Natural killer cell (primary cell): Measurements from ENCODE around the gene TMEM200B. TPM values are rescaled to one million over a fixed set of nuclear protein-coding genes. Genes with fewer than 3 reads are reported as not detected.

Source experiments
- ATAC-seq, 3 donors: fragments of 150-1000 bp in 2 of 3; fragments of 200-7000 bp in 1 of 3; cut with Tn5 transposase; 1 replicate in 1 of 3; 2 replicates in 2 of 3; pipeline ENCODE4 v1.10.0; 2021; ENCODE audit warnings: mild to moderate bottlenecking in 2 of 3, moderate library complexity in 2 of 3
- DNase-seq, 2 donors: peaks; one replicate each; pipeline versions ENCODE4 v3.0.0 to v3.0.0-alpha.2; 2013 to 2021; ENCODE audit warnings: mixed read lengths in 1 of 2
- H3K27ac ChIP-seq: one replicate; pipeline ENCODE4 v1.5.1; 2013; ENCODE audit warnings: mild to moderate bottlenecking, low read length
- H3K27me3 ChIP-seq: one replicate; pipeline ENCODE4 v1.6.1; 2013; ENCODE audit warnings: low read length; ENCODE audit not compliant: control insufficient read depth, insufficient read depth
- H3K36me3 ChIP-seq: one replicate; pipeline ENCODE4 v1.6.1; 2013; ENCODE audit warnings: low read length; ENCODE audit not compliant: control insufficient read depth, insufficient read depth
- H3K4me1 ChIP-seq: one replicate; pipeline ENCODE4 v1.6.1; 2013; ENCODE audit warnings: low read length; ENCODE audit not compliant: control insufficient read depth, insufficient read depth
- H3K4me3 ChIP-seq: one replicate; pipeline ENCODE4 v1.5.1; 2013; ENCODE audit warnings: low read length
- H3K9me3 ChIP-seq: one replicate; pipeline ENCODE4 v1.6.1; 2013; ENCODE audit warnings: low read length; ENCODE audit not compliant: control insufficient read depth, insufficient read depth
- H3K27ac Mint-ChIP-seq, 2 donors: one replicate each; pipeline ENCODE4 v1.8.0; 2022; ENCODE audit warnings: mild to moderate bottlenecking in 2 of 2, mixed read lengths in 2 of 2, moderate library complexity in 1 of 2
- H3K27me3 Mint-ChIP-seq, 2 donors: one replicate each; pipeline ENCODE4 v1.8.0; 2022; ENCODE audit warnings: low read depth in 2 of 2, mixed read lengths in 2 of 2
- H3K36me3 Mint-ChIP-seq: one replicate; pipeline ENCODE4 v1.8.0; 2022; ENCODE audit warnings: mixed read lengths
- H3K4me1 Mint-ChIP-seq, 2 donors: one replicate each; pipeline ENCODE4 v1.8.0; 2022; ENCODE audit warnings: mixed read lengths in 2 of 2
- H3K4me3 Mint-ChIP-seq: one replicate; pipeline ENCODE4 v1.8.0; 2022; ENCODE audit warnings: mild to moderate bottlenecking, moderate library complexity, mixed read lengths
- H3K9me3 Mint-ChIP-seq, 2 donors: one replicate each; pipeline ENCODE4 v1.8.0; 2022; ENCODE audit warnings: mixed read lengths in 2 of 2
- CTCF ChIP-seq: fragments of 200-600 bp; IDR thresholded peaks from one replicate; pipeline ENCODE4 v1.8.0; 2022; ENCODE audit warnings: antibody characterized with exemption
- WGBS: methylation state at CpG from one replicate; pipeline ENCODE4 v1.1.7; 2013; ENCODE audit warnings: missing lambda C conversion rate; ENCODE audit not compliant: insufficient coverage; 5-methylcytosine and 5-hydroxymethylcytosine counted together
- intact Hi-C: fragments of 100-400 bp; cut with micrococcal nuclease; formaldehyde crosslinking; loops from one replicate; pipeline ENCODE4 v1.14.2; 2022
- total RNA-seq, 4 donors: library from RNA; stranded (reverse); fragments of 120-200 nt in 1 of 4; gene quantifications; one replicate each; pipeline versions ENCODE4 v1.2.3 to v1.2.4, GENCODE V29; 2013 to 2022

Gene TMEM200B
- total RNA-seq, 3 donors from 2014 or later (not counting 1 experiment from before 2014, with no cell fraction given) = not detected

DNA sequence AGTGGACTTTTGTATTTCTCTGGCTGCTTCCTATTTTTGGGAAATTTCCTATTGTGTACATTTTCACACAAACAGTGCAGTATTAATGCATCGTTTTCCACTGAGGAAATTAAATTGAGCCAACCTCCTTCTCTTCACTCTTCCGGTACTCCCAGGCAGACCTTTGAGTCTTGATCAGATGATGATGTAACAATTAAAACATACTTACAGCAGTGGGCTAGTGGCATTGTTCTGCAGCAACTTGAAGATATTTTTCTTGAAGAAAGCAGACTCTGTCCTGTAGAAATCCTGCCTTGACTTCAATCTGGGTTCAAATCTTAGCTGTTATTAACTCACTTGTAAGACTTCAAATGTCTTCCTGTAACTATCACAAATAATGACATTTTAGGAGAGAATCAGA lies 19.0 kb upstream of the TMEM200B start:
- intact Hi-C loops = no loop called here
- H3K27me3 ChIP-seq = no peaks in the 10 kb centered on the region
- ATAC-seq = no peak

DNA sequence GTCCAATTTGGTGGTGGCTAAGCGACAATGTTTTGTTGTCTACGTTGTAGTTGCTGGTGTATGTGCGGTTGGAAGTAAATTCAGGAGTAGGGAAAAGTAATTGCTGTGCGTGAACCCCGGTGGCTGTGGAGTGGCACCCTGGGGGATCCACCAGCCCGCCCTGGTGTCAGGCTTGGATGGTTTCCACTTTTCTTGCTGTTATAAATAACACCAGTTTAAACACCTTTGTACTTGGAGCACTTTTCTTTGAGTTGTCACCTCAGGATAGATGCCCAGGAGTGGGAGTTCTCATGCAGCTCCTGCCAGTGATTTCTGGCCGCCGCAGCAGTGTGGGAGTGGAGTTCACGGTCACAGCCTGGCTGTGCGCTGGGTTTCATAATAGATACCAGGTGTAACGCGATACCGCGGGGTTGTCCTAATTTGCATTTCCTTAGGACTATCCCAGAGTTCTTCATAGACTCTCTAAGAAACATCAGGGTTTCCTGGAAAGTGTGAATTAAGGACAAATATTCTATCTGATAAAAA lies 12.8 kb upstream of the TMEM200B start:
- intact Hi-C loops = no loop called here
- Mint-ChIP-seq H3K4me3 (no peak overlapping the region), H3K27me3 (peaks cover 12 to 14% of the 10 kb centered on the region in 2 donors), H3K4me1 (no peaks in the 10 kb centered on the region), H3K27ac (no peak overlapping the region), H3K36me3 (no peaks in the 10 kb centered on the region), H3K9me3 (no peaks in the 10 kb centered on the region)
- no peaks in the 10 kb centered on the region for H3K36me3 ChIP-seq
- no peak for DNase-seq
- H3K27ac ChIP-seq = no peak overlapping the region
- no peaks in the 10 kb centered on the region for H3K27me3 ChIP-seq
- WGBS = 88% methylated on average over 14 of the region's 14 CpGs
- H3K4me3 ChIP-seq = no peak overlapping the region
- ATAC-seq = no peak
- H3K9me3 ChIP-seq = no peaks in the 10 kb centered on the region
- H3K4me1 ChIP-seq = no peaks in the 10 kb centered on the region
- no peak for TF ChIP-seq CTCF

More for the DNA sequence above, 19.0 kb upstream of the TMEM200B start:
- Mint-ChIP-seq H3K9me3 (no peaks in the 10 kb centered on the region), H3K27me3 (no peaks in the 10 kb centered on the region), H3K36me3 (peaks cover 2% of the 10 kb centered on the region), H3K27ac (peak overlapping the region in 1 of 2 donors; percentile 4), H3K4me3 (no peak overlapping the region), H3K4me1 (peaks cover 4% of the 10 kb centered on the region in 2 donors)
- DNase-seq = no peak
- WGBS = 100% methylated on average over 1 of the region's 2 CpGs
- Histone ChIP-seq H3K36me3 (peaks cover 13% of the 10 kb centered on the region), H3K9me3 (no peaks in the 10 kb centered on the region), H3K27ac (no peak overlapping the region), H3K4me1 (no peaks in the 10 kb centered on the region), H3K4me3 (no peak overlapping the region)
- TF ChIP-seq CTCF = no peak

- H3K36me3 ChIP-seq = no peaks in the 10 kb centered on the region
- Mint-ChIP-seq H3K4me1 (no peaks in the 10 kb centered on the region), H3K27me3 (peaks cover 12 to 14% of the 10 kb centered on the region in 2 donors), H3K4me3 (no peak overlapping the region), H3K36me3 (no peaks in the 10 kb centered on the region), H3K9me3 (no peaks in the 10 kb centered on the region), H3K27ac (no peak overlapping the region)
- no peak overlapping the region for H3K27ac ChIP-seq
- no peaks in the 10 kb centered on the region for H3K9me3 ChIP-seq
- no peak for TF ChIP-seq CTCF
- WGBS = 67% methylated on average over 10 of the region's 10 CpGs
- ATAC-seq (no peak), DNase-seq (no peak)
- H3K27me3 ChIP-seq = no peaks in the 10 kb centered on the region
- no peaks in the 10 kb centered on the region for H3K4me1 ChIP-seq
- H3K4me3 ChIP-seq = no peak overlapping the region
- intact Hi-C loops = no loop called here
Observed at GRCh38 chr1:29134695-29135028, 11.0 kb upstream of the TMEM200B start.
